HG03175 (cell line): ENCODE data around the gene TNFAIP8L1.

Source experiments
- ATAC-seq: cut with Tn5 transposase; IDR thresholded peaks from one replicate; pipeline ENCODE4 v1.9.1; 2021; ENCODE audit warnings: mild to moderate bottlenecking, moderate library complexity; ENCODE audit not compliant: unreplicated experiment

The TNFAIP8L1 gene

DNA sequence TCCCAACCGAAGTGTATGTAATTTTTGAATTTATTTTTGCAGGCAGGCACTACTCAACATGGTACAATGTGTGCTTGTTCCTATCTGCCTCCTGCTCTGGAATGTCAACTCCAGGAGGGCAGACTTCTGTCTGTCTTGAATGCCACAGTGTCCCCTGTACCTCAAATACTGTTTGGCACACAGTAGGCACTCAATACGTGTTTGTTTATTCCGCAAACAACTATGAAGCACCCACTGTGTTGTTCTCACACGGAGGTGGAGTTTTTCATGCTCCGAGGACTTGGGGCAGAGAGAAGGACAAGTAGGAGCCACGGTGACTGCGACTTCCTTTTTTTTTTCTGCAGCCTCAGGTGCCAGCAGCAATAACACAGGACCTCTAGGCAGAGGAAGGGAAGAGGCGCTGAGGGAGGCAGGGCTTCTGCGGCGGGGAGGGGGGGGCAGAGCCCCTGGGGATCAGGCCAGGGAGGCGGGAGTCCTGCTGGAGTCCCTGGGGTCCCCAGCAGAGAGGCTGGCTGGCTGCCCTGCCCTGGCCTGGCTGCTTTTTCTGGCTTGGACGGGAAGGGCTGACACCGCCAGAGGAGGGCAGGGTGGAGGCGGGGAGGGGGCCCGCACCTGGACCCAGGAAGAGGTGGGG, 29.3 kb upstream of the TNFAIP8L1 start:
- no peak for ATAC-seq

DNA sequence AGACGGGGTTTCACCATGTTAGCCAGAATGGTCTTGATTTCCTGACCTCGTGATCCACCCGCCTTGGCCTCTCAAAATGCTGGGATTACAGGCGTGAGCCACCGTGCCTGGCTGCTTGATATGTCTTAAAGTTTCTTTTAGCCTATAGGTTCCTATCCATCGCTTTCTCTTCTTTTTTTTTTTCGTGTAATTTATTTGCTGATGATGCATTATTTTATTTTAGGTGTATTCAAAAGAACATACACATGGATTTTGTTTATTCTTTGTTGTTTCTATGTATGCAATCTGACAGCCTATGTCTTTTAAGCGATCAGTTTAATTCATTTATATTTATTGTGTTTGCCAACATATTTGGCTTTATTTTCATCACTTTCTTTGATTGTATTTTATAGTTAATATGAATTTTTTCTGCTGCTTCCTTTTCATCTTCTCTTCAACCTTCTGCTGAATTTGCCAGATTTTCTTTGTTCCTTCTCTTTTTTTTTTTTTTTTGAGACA, 26.0 kb upstream of the TNFAIP8L1 start:
- no peak for ATAC-seq

DNA sequence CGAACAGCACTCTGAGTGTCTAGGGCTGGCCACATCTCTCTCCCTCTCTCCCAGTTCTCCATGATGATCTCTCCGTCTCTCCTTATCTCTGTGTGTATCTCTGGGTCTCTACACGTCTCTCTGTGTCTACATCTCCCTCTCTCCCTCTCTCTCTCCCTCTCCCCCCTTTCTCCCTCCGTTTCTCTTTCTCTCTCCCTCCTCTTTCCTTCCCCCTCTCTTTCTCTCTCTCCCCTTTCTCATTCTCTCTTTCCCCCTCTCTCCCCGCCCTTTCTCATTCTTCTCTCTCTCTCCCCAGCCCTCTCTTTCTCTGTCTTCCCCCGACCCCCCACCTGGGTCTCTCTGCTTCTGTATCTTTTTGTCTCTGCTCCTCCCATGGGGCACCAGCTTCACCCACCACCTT, 21.3 kb upstream of the TNFAIP8L1 start:
- no peak for ATAC-seq

DNA sequence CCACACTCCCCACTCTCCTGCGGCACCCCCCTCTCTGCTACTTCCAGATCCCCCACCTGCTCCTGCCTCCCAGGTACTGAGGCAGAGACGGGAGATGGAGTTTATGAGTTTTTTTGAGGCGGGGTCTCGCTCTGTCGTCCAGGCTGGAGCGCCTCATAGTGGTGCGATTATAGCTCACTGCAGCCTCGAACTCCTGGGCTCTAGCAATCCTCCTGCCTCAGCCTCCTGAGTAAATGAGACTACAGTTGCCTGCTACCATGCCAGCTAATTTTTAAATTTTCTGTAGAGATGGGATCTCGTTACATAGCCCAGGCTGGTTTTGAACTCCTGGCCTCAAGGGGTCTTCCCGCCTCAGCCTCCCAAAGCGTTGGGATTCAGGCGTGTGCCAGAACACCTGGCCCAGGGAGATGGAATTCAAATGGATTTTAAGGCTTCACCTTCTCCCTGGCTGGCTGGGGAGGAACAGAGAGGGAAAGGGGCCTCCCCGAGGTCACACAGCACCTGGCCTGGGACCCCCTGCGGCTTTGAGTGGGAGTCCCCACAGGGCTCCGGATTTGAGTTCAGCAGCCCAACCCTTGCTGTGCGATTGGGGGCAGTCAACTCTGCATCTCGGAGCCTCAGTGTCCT, 19.5 kb upstream of the TNFAIP8L1 start:
- ATAC-seq = no peak

DNA sequence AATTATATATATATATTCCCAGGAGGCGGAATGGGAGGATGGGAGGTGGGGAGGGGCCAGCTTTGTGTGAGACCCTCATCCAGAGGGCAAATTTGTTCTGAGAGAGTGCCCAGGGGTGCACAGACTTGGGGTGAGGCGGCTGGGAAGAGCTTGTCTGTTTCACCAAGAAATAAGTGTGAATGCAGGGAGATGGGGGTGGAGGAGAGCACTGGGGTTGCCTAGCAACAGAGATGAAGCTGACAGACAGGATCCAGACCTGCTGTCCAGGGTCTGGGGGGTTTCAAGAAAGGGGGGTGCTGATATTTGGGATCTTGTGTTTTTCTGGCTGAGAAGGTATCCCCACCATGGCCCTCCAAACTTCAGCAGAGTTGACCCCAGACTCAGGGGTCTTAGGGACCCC, 18.6 kb upstream of the TNFAIP8L1 start:
- no peak for ATAC-seq

DNA sequence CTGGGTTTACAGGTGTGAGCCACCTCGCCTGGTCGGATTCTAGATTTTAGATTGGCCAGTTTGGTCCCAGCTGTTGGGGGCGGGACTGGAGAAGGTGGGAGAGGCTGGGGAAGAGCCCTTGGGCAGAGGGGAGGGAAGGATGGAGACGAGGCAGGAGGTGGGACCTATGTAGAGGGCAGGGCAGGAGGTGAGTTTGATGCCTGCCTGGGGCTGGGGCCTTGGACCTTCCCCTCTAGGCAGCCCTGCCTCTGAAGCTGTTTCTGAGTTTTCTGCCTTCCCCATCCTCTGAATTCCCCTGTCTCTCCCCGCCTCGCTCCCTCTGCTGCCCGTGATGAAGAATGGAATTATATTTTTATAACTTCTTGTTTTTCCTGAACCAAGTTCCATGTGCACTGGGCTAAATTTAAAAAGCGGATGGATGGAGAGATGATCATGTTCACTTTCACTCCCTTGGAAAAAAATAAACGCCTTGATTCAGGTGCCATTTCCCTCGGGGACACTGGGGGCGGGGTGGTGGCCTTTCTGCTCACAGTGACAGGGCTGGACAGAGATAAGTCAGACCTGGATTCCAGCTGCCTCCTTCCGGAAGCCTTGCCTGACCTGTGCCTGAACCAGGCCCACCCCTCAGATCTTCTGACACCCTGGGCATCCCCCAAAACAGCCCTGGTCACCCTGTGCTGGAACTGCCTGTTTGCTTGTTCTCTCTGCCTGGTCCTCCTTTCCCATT, 16.5 kb upstream of the TNFAIP8L1 start:
- ATAC-seq = no peak

DNA sequence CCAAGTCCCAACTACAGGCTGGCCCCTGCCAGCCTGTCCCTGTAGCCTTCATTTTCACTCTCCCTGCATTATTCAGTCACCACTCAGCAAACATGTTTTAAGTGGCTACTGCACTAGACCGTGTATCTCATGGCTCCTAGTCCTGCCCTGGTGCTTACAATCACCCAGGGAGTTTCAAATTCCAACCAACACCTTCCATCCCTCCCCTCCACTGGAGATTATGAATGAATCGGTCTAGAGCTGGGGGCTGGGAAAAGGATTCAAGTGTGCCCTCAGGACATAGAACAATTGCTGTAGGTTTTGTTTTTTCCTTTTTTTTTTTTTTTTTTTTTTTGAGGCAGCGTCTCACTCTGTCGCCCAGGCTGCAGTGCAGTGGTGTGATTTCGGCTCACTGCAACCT, 15.0 kb upstream of the TNFAIP8L1 start:
- no peak for ATAC-seq

DNA sequence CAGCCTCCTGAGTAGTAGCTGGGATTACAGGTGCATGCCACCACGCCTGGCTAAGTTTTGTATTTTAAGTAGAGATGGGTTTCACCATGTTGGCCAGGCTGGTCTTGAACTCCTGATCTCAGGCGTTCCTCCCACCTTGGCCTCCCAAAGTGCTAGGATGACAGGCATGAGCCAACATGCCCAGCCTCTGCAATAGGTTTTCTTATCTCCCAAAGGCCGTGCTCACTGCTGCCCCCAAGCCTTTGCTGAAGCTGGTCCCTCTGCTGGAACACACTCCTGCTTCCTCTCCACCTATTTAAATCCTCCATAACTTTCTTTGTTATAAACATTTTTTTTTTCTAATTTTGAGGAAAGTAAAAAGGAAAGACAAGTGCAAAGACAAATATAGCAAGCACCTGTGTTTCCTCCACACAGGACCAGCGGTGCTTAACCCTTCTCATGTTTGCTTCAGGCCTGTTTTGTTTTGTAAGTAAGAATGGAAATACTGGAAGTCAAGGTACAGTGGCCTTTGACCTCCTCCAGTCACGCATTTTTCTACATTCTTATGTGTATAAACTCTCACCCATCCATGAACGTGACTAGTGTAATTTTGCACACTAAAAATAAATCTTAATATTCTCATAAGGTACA, 14.5 kb upstream of the TNFAIP8L1 start:
- ATAC-seq = no peak

DNA sequence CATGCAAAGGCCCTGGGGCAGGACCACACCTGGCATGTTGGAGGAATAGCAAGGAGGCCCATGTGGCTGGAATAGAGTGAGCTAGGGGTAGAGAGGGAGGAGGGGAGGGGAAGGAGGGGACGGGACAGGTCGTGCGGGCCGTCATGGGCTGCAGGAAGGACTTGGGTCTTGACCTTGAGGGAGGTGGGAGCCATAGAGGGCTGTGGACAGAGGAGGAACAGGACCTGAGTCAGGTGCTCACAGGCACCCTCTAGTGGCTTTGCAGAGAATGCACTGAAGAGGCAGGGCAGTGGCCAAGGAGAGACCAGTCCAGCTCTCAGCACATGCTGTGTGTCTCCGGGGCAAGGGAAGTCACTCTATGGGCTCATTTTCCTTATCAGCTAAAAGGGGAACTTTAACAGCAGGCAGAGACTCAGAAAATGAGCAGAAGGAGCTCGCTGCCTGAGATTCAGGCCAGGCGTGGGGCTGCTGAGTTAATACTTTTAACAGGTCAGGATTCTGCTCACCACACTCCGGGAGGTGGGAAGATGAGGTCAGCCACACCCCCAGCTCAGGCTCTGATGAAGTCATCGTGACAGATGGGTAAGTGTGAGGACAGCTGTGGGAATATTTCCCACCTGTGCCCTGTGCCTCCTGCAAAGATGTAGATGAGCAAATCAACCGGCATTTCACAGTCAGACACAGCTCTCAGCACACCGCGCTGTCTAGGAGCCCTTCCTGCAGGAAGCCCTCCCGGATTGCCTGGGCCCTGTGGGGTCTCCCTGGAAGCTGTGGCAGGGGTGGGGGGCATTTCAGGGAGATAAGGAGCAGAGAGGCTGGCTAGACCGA, 6.0 kb upstream of the TNFAIP8L1 start:
- no peak for ATAC-seq

DNA sequence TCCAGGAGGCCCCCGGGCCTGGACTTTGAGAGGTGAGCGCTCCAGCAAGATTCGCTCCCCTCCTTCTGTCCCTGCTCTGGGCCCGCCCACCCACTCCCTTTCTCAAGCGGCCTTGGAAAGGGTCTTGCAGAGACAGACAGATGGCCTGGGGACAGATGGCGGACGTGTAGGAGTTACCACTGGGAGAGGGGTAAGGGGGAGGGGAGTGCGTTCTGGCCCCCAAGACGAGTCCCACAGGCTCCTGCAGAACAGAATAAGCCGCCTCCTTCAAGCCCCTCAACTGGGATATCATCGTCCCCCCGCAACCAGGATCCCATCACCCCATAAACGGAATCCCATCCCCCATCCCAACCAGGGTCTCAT, 3.6 kb upstream of the TNFAIP8L1 start:
- no peak for ATAC-seq

DNA sequence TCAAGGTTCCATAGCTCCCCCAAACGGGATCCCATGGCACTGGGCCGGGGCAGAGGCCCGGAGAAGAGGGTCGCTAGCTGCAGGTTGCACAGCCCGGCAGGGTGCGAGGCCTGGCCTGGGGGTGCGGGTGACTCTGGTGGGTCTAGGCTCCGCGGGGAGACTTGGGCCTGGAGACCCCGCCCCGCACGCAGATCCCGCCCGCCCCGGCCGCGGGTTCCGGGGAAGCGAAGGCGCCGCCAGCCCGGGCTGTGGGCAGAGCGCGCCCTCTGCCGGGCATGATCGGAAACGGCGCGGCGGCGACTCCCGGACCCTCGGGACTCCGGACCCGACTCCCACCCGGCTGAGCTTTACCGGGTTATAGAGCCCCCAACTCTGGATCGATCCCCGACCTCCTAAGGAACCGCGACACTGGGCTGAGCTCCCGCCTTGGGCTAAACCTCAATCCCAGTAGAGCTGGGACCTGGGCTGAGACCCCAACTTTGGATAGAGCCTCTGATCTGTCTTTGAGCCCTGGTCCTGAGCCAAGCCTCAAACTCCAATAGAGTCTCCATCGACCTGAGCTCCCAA, 3.1 kb upstream of the TNFAIP8L1 start:
- ATAC-seq = no peak

DNA sequence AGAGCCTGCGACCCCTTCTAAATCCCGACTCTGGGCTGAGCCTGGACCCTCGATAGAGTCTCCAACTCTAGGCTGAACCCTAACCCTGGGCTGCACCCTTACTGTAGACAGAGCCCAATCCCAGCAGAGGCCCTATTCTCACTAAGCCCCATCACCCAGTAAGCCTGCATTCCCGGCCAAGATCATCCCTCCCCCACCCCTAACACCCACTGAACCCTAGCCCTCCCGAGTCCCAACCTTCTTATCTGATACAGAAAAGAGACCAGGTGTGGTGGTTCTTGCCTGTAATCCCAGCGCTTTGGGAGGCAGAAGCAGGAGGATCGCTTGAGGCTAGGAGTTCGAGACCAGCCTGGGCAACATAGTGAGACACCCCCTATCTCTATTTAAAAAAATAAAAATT, 2.6 kb upstream of the TNFAIP8L1 start:
- no peak for ATAC-seq

DNA sequence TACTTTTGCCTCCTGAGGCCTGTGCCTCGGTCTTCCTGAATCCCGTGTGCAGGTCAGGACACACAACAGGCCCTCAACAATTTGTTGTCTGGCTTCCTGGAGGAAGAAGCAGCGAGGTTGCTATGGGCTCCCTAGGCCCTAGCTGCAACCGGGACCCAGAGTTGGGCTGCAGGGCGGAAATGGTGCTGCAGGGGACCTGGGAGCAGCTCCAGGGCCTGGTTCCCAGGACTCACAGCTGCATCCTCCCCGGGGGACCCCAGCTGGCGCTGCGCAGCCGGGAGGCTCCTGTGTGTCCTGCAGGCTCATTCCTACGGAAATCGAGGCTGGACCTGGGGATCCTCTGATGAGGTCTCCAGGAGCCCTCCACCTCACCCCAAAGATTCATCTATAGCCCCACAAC, 999 bp upstream of the TNFAIP8L1 start:
- no peak for ATAC-seq

DNA sequence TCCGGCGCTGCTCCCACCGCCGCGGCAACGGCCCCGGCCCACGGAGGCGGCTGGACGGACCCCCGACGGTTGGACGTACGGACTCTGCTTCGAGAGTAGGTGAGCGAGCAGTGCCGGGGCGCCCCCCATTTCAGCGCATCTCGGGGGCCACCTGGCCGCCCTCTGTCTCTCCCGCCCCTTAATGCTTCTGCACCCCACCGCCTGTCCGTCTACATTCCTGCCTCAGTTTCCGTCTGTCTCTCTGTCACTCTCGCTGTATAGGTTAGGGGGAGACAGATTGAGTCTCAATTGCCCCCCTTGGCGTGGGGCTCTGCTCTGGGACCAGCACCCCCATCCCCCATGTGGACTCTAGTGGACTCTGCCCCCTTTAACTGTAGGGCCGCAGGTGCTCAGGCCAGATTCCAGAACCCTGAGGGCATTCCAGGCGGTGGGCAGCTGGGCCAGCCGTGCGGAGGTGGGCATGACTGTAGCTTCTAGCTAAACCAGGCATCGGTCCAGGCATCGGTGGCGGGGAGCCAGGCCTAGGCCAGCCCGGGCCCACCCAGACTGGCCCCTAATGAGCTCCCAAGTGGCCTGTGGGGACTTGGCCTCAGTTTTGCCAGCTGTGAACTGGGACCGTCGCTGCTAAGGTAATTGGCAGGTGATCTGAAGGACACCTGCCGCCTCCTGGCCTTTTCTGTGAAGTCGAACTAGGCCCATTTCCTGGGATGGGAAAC, 373 bp downstream of the TNFAIP8L1 start:
- ATAC-seq = peak; percentile 15

DNA sequence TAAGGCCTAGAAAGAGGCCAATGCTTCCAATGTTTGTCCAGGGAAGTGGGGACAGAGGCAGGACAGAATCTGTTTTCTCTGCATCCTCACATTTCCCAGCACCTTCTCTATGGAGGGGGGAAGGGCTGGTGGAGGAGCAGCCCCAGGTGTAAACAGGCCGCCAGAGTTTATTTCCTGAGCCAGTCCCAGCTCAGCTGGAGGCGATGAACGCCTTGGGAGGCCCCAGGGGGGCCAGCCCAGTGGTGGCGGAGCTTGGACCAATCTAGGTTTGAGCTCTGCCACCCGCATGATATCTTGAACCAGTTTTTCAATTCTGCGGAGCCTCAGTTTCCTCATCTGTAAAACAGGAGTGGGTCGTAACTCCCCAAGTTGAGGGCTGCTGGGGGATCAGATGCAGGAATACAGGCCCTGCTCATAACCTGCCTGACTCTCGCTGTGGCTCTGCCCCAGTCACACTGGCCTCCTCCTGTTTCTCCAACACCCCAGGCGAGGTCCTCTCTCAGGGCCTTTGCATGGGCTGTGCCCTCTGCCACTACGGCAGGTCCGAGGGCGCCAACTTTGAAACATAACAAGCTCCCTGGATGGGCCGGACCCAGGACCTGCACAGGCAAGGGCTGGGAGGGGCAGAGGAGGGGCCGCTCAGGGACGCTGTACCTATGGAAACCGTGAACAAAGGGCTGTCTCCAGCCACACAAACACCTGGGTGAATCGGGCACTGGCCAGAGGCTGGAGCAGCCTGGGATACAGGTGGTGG, 1.1 kb downstream of the TNFAIP8L1 start:
- ATAC-seq = no peak

DNA sequence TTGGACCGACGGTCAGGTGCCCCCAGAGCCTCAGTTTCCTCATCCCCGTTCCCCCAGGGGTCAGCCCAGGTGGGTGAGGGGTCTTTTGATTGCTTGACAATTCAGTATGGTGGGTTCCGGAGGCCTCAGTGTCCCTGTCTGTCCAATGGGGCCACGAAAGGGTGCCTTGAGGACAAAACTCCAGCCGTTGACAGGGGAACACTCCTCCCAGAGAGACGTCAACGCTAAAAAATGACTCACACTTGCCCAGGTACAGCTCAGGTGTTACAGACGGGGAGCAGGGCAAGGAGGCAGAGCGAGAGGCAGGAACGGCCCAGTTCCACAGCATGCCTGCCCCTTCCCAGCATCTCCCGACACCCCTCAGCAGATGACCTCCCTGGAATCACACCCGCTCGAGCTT, 1.8 kb downstream of the TNFAIP8L1 start:
- ATAC-seq = no peak

DNA sequence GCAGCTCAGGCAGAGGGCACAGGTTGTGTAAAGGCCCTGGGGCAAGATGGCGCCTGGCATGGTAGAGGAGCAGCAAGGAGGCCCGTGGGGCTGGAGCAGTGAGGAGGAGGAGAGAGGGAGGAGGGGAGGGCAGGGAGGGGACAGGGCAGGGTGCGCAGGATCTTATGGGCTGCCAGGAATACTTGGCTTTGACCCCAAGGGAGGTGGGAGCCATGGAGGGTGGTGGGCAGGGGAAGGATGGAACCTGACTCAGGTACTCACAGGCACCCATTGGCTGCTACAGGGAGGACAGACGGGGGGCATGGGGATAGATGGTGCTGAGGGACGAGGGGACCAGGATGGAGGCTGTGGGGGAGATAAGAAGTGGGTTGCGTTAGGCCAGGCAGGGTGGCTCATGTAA, 3.3 kb downstream of the TNFAIP8L1 start:
- ATAC-seq = no peak

DNA sequence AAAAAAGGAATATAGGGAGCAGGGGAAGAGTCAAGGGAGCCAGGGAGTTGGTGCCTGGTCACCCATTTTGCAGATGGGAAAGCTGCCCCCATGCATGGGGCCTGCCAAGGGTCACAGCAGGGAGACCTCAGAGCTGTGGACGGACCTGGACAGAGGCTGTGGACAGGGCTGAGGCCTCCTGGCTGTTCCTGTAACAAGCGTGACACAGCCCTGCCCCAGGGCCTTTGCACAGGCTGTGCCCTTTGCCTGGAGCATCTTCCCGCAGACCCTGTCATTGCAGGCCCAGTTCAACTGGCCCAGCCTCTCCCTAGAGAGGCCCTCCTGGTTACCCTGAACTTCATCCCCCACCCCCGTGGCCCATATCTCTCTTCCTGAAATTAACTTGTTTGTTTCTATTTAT, 6.4 kb downstream of the TNFAIP8L1 start:
- no peak for ATAC-seq
